ENCODE results near the gene FLT4.

DNA sequence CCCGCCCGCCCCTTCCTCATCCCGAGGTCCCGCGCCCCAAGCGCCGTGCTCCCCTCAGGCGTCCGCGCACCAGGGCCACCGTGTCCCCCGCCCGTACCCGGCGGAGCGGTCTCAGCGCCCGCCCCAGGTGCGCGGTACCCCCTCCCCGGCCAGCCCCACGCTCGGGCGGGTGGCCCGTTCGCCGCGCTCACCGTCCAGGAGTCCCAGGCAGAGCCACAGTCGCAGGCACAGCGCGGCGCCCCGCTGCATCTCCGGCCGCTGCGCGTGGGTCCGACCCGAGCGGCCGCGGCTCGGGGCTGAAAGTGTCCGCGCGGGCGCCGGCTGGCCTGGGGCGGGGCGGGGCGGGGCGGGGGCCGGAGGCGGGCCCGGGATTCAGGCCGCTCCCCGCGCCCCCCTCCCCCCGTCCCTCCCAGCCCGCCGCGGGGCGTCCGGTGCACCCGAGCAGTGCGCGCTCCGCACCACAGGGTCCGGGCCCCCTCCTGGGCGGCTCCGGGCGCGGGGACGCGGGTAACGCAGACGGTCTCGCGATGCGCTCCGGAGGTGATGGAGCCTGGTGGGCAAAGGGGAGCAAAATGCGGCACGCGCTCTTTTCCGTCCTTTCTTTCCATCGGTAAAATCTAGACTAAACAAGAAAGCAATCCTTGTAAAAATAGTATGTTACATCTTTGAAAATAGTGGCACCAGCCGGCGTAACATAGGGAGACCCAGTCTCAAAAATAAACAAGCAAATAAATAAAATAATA is at the start of gene FLT4:
- TF ChIP-seq, protein P1, sequence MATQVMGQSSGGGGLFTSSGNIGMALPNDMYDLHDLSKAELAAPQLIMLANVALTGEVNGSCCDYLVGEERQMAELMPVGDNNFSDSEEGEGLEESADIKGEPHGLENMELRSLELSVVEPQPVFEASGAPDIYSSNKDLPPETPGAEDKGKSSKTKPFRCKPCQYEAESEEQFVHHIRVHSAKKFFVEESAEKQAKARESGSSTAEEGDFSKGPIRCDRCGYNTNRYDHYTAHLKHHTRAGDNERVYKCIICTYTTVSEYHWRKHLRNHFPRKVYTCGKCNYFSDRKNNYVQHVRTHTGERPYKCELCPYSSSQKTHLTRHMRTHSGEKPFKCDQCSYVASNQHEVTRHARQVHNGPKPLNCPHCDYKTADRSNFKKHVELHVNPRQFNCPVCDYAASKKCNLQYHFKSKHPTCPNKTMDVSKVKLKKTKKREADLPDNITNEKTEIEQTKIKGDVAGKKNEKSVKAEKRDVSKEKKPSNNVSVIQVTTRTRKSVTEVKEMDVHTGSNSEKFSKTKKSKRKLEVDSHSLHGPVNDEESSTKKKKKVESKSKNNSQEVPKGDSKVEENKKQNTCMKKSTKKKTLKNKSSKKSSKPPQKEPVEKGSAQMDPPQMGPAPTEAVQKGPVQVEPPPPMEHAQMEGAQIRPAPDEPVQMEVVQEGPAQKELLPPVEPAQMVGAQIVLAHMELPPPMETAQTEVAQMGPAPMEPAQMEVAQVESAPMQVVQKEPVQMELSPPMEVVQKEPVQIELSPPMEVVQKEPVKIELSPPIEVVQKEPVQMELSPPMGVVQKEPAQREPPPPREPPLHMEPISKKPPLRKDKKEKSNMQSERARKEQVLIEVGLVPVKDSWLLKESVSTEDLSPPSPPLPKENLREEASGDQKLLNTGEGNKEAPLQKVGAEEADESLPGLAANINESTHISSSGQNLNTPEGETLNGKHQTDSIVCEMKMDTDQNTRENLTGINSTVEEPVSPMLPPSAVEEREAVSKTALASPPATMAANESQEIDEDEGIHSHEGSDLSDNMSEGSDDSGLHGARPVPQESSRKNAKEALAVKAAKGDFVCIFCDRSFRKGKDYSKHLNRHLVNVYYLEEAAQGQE (IDR thresholded peaks at IDR 0.05; ENCODE audit: unreplicated experiment) = no peak
- TF ChIP-seq EZH2phosphoT487 (IDR thresholded peaks at IDR 0.05; ENCODE audit: unreplicated experiment) = no peak
